RCC 7860 (cell line): ENCODE data around the gene HOXA3.

Source experiments
- DNase-seq: peaks from one replicate; pipeline ENCODE4 v3.0.0-alpha.2; 2015; ENCODE audit warnings: low spot score
- FAIRE-seq: peaks from 2 replicates; lab custom pipeline; 2012; peaks lifted over from hg19 to GRCh38; lab: Jason Lieb, UNC

HOXA3 gene

DNA sequence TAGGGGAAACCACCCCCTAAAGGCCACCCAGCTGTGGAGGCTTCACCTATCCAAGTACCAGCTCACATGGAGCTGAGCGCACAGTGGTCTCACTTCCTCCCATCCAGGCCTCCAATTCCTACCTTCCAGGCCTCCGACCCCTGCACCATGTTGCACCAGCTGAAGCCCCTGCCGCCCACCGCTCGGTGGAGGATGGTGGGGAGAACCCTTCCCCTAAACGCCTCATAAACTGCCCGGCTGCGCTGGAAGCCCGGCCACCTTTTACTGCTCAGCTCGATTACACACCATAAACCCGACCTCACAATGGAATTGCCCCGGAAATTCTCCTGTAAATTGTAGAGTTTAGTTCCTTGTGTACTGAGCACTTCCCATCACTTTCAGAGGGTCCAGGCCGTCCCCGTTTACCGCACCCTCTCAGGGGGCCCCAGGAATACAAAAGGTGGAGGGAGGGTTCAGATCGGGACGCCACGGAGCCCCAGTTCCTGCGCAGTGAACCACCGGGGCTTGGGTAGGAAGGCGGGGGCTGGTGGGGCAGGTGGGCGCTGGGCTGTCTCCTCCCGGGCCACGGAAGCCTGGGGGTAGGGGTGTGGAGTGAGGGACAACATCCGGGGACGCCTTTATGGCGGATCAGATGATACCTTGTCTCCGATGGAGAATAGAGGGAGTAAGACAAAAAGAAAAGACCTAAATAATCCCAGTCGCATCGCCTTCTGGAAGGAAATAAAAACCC is 5.5 kb upstream of the HOXA3 start:
- no peak for FAIRE-seq
- no peak for DNase-seq

- FAIRE-seq: no peak
- DNase-seq: no peak
Observed at GRCh38 chr7:27156916-27157701, 4.7 kb upstream of the HOXA3 start.

DNA sequence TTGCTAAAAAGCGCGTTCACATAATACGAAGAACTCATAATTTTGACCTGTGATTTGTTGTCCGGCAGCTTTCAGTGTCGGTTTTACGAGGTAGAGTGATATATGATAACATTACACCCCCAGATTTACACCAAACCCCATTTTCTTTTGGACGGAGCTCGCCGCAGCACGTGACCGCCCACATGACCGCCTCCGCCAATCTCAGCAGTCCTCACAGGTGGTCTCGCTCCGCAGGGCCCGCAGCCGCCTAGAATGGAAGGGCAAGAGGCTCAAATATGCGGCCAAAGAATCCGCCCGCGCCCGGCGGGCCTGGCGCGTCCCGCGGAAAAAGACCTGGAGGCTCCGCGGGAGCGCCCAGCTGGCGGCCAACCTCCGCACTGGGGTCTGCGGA is 4.1 kb upstream of the HOXA3 start, which contains the start of gene HOXA7:
TSS of gene HOXA7 (minus strand) at position 168 of the 391 bp plus-strand sequence. CDS start at position 38, 130 bp downstream.
- FAIRE-seq (no peak), DNase-seq (peak; percentile 3)

GRCh38 chr7:27155816-27156507 is 3.6 kb upstream of the HOXA3 start:
- DNase-seq: no peak

DNA sequence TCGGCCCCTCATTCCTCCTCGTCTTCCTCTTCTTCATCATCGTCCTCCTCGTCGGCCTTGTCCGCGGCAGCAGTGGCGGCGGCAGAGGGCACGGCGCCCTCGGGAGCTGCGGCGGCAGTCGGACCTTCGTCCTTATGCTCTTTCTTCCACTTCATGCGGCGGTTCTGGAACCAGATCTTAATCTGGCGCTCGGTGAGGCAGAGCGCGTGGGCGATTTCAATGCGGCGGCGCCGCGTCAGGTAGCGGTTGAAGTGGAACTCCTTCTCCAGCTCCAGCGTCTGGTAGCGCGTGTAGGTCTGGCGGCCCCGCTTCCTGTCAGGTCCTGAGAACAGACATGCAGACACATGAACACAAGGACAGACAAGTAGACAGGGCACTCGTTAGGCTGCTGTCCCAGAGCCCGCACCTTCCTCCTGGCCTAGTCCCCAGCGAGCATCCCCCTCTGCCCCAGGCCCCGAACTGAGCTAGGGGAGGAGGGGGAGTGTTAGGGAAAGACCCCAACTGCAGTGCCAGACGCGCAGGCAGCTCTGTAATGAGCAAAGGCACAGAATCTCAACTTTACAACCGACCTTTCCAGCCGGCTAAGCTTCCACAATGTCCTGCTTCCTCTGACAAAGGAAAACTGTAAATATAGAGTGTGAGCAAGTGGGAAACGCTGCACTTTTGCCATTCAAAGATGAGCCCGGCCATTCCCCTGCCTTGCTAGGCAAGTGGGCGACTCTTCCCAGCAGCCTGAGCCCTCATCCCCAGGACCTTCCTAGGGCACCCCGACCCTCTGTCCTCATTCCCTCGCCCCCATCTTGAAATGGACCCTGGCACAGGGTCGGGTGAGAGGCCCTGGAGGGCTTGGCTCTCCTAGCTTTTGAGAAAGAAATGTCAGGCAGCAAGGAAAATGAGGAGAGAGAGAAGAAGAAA is 2.8 kb upstream of the HOXA3 start:
- peak; percentile 34 for DNase-seq
- FAIRE-seq: no peak

More at GRCh38 chr7:27155816-27156507, 3.6 kb upstream of the HOXA3 start:
- no peak for FAIRE-seq

DNA sequence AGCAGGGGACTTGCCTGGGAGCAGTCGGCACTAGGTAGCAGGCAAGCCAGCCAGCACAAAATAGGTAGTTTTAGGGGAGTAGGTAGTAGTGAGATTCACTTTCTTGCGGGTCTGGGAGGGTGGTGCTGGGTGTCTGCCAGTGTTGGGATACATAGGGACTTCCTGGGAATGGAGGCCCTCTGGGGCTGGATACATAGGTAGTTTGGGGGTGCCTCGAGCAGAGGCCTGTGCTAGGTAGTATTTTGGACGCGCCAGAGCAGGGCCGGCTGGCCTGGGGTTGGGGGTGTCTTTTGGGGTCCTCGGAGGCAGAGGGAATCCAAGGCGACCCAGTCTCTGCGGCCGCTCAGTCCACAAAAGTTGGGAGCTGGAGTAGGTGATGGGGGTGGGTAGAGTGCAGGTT is 2.0 kb upstream of the HOXA3 start:
- DNase-seq (no peak), FAIRE-seq (no peak)

DNA sequence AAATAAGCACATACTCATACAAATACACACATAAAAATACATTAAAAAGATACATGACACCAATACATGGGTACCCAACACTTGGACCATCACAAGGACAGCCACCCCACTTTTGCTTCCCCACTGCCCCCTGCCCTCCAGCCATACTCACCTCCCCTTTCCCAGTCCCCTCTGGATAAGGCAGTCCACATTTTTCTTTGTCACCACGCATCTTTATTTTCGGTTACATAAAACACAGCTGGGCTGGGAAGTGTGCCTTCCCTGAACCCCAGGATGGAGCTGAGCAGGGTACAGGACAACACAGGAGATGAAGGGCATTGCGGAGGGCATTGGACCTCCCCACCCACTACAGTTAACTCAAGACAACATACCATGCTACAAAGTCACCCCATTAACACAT is 1.1 kb upstream of the HOXA3 start:
- DNase-seq: no peak
- no peak for FAIRE-seq

- DNase-seq (no peak), FAIRE-seq (no peak)
Observed at GRCh38 chr7:27152816-27153442, 546 bp upstream of the HOXA3 start.

DNA sequence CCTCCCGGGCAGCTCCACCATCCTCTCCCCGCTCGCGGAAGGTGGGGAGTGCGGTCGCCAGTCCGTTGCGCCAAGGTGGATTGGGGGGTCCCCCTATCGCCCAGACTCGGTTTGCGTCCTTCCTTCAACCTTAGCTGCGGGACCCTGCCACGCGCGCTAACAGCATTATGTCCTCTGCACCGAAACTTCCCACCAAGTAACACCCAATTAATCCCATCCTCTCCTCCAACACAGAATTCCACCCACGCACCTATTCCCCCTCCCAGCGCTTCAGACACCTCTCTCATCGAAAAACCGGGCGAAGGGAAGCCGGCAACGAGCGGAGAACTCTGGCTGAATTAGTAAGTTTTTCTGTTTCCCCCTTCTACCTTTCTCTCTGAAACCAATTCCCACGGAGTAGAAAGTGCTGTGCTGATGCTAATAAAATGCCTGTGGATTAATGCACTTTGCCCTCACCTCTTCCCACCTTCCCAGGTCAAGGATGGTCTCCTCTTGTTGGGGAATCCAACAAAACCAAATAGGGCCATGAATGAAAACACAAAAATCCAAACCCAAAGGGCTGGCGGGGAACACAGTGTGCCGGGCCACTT is 947 bp downstream of the HOXA3 start:
- no peak for FAIRE-seq
- no peak for DNase-seq

GRCh38 chr7:27150568-27151340 is 1.6 kb downstream of the HOXA3 start:
- FAIRE-seq: no peak
- peak; percentile 62 for DNase-seq

DNA sequence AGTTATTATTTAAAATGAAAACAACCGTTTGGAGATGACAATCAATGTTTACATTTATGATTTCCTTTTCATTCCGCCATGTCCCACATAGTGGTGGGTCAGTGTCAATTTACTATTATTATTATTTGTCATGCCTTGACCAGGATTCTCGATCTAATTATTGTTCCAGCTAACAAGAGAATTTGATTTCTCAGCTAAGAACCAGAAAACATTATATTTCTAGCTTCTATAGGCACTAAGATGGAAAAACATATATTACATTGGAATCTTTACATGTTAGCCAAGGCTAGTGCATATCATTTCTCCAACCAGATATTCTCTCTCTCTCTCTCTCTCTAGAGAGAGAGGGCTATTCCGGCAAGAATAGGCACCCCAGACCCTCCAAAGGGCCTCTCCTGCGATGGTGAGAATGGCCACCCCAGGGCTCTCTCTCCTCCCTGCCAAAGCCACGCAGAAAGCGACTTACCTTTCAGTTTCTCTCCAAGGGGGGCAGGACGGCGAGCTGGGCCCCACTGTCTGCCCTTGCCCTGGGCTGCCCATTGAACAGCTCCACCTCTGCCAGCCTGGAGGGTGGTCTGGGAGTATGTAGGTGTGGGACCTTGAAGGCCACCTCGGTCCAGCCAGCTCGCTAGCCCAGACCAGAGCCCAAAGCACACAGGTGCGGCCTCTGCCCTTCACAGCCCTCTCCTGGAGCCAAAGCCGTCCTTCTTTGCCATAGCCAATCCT is 2.4 kb downstream of the HOXA3 start:
- no peak for DNase-seq
- peak; percentile 50 for FAIRE-seq

DNA sequence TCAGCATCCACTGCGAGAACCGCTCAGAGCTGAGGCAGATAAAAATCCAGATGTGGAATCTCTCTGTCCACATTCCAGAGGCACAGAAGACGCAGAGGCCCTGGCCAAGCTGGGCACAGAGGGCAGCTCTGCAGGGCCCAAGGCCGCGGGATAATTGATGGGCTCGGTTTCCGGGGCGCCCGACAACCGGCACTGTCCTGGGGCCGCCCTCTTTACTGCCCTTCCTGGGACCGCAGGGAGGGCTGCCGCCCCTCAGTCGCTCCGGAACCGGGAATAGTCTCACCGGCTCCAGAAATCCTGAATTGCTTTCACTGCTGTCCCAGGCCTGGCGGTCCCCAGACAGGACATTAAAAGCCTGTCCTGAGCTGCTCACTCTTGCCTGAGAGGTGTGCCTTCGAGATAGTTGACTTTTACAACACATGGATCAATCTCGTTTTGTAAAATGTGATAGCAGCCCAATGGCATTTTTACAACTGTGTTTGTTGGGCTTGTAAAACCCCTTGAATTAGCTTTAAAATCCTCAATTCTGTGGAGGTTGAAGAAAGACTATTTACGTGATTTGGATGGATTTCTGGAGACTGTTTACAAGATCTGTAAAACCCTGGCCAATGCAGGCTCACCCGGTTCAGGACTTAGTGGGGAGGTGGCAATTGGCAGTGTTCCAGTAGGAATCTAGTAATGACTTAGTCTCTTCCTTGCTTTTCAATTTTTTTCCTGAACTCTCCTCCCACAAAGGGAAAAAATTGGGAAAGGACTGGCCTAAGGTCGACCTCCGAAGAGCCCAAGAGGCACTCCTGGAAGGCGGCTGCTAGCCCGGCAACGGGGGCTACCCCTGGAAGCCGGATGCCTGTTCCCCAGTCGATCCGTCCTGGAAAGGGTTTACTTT is 3.4 kb downstream of the HOXA3 start:
- FAIRE-seq (peak; percentile 42), DNase-seq (peak; percentile 34)

DNA sequence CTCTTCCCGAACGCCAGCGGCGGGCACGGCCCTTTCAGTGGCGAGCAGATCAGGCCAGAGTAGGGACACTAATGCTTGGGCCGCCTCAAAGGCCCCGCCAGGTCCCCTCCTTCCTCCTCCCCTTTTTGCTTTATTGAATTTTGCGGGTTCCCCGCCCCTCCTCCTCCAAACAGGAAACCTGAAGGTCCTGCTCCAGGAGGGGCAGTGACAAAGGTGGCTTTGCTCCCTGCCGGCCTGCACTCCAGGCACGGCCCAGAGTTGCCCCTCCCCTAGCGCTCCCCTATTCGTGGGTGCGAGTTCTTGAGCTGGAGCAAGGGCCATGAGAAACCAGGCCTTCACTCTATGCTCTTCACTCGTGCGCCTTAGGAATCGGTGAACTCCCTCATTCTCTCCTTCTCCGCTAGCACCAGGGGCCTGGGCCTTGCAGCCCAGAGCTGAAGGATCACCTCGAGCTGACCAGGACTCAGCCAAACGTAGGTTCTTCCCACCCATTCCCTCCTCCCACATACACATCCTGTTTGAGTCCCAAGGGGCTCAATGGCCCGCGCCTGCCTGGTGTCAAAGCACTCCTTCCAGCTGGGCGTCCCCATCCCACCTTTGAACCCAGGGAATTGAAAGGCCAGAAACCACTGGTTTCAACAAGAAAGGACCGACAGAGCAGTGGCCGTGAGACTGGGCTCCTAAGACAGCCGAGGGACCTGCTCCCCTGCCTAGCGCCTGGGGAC is 4.2 kb downstream of the HOXA3 start:
- FAIRE-seq (peak; percentile 81), DNase-seq (peak; percentile 68)

DNA sequence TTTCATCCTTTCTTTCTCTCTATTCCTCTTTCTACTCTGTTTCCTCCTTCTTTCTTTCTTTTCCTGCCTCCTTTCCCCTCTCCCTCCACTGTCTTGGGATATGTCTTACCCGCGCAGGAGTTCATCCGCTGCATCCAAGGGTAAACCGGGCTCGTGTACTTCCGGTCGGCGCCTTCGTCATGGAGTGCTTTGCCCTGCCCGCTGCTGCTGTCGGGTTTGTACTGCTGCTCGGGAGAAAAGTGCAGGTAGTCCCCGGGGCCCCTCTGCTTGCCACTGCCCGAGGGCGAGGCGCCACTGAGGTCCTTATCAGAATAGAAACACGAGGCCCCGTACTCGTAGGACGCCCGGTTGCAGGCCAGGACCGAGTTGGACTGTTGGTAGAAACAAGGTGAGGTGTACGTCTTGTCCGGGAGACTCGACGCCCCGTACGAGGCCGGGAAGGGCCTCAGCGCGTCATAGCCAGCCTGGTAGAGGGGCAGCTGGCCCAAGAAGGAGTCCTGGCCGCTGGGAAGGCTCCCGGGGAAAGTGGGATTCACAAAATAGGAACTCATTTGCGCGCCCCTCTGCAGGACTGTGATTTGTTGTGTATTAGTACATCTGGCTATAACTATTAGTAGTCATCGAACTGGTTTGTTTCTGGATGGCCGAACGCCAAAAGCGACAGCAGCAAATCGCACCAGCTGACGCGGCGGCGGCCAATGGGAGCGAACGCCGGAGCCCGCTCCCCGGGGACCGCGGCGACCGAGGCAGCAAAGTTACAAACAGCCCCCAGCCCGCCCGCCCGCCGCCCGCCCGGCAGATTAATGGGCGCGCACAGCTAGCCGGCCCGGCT is 5.0 kb downstream of the HOXA3 start, which contains the start of gene HOXA6:
TSS of gene HOXA6 (minus strand) at position 576 of the 832 bp plus-strand sequence. CDS start at position 551, 25 bp downstream.
- DNase-seq (no peak), FAIRE-seq (no peak)

DNA sequence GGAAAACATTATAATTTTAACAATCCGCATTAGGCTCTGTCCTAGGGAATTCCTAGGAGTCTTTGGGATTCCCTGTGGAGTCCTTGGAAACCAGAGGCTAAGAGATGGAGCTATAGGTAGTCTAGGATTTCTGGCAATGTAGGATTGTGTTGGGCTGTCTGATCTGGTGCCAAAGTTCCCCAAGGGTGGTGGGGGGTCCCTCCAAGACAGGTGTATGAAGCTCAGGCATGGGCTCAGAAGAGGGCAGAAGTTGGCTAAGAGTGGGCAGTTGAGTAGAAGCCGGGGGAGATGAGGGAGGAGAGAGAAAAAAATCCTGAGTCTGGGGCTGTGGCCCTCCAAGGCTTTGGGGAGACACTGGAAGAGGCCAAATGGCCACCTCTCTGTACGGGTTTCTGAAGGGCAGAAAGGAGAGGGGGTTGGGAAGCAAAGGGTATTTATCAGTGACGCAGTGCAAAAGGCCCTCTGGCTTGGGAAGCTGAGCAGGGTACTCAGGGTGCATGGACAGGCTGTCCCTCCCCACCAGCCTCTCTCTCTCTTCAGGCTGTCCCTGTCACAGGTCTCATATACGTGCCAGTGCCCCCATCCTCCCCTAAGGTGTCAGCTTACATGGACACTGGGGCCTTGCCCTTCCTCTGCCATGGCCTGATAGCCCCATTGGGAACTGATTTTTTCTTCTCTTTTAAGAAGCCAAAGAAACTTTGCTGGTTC is 5.7 kb downstream of the HOXA3 start:
- FAIRE-seq: no peak
- no peak for DNase-seq
